Hematopoietic multipotent progenitor cell treated with erythropoietin and hydrocortisone succinate and interleukin-3 and kit ligand, for 17 days (in vitro differentiated cells): ENCODE results near the gene COQ8A.

ENCODE experiments used
- DNase-seq: peaks from one replicate; pipeline ENCODE4 v3.0.0-alpha.2; 2015; ENCODE audit warnings: low spot score

Gene COQ8A

DNA sequence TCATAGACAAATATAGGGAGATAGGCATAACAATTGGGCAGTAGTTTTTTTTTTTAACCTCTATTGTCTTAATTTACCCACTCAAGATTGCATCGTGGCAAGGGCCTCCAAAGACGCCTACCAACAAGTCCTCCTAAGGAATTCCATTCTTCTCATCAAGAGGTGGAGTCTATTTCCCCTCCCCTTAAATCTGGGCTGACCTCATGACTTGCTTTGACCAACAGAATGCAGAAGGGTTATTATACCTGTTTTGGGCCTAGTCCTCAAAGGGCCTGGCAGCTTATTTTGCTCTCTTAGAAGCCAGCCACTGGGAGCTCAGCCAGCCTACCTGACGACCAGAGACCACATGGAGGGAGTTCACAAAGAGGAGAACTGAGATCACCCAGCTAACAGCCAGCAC, 92.3 kb downstream of the COQ8A start:
- no peak for DNase-seq

DNA sequence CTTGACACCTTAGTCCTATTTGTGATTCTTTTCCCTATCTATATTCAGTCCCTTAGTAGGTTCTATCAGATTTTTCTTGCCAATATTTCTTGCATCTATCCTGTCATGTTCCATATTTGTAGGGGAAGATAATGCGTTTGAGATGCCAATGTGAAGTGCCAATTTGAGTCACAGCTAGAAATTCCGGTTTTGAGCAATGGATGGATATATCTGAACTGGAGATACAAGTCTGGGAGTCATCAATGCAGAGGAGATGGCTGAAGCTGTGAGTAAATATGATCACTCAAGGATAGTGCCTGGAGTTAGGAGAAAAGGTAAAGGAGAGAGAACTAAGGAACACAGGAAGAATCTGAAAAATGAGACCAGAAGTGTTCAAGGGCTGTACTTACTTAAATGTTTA, 93.8 kb downstream of the COQ8A start:
- no peak for DNase-seq

DNA sequence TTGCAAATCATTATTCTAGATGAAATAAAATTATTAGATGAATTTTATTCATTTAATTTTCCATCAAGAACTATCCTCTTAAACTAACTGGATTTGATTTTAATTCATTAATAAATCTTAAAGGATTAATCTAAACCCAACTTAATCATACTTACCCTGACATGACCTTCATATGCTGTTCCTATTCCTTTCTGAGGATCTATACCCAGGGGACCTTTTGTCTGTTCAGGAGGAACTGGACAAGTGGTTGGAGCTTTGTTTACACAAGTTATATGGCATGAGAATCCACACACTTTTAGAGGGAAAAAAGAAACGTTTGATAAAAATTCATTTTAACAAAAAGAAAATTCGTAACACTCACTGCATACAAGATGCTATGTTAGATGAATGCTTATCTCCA, 95.2 kb downstream of the COQ8A start:
- DNase-seq = no peak

DNA sequence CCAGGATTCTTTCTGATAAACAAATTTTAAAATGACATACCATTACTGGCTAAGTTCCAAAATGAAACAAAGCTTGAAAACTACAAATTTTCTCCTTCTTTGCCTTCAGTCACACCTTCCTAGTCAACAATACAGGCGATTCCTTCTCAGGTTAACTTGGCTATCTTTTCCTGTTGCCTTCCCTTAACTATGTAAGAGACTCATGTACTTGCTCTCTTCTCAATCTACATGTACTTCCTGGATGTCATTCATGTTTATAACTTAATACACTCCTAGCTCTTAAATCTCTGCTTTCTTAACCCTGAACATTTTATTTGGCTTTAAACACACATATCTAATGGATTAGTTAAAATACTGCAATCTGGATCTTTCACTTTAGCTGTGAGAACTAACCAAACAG, 97.0 kb downstream of the COQ8A start:
- DNase-seq = no peak
